ENCODE measurements around the gene NFS1.
"Not testable (repeated sequence)": the region's sequence is repeated elsewhere in the genome, so short reads cannot be mapped to it uniquely, and the experiment has no call there.

NFS1 gene

GRCh38 chr20:35699127-35699956, at the start of gene NFS1, which contains the start of gene ROMO1:
Gene NFS1, minus strand, starts transcription at chr20:35699352. Its CDS starts 64 bp downstream, at chr20:35699288.
Gene ROMO1, plus strand, starts transcription at chr20:35699405. Its CDS starts 228 bp downstream, at chr20:35699633.
- DNase-seq: peak; percentile 96

DNA sequence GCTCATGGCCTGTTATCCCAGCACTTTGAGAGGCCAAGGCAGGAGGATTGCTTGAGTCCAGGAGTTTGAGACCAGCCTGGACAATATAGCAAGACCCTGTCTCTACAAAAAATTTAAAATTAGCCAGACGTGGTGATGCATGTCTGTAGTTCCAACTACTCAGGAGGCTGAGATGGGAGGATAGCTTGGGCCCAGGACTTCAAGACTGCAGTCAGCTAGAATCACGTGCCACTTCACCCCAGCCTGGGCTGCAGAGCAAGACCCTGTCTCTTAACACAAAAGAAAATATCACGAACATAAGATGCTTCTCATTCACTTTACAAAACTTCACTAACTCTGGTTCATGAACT, 45.3 kb upstream of the NFS1 start:
- DNase-seq: not testable (repeated sequence)

DNA sequence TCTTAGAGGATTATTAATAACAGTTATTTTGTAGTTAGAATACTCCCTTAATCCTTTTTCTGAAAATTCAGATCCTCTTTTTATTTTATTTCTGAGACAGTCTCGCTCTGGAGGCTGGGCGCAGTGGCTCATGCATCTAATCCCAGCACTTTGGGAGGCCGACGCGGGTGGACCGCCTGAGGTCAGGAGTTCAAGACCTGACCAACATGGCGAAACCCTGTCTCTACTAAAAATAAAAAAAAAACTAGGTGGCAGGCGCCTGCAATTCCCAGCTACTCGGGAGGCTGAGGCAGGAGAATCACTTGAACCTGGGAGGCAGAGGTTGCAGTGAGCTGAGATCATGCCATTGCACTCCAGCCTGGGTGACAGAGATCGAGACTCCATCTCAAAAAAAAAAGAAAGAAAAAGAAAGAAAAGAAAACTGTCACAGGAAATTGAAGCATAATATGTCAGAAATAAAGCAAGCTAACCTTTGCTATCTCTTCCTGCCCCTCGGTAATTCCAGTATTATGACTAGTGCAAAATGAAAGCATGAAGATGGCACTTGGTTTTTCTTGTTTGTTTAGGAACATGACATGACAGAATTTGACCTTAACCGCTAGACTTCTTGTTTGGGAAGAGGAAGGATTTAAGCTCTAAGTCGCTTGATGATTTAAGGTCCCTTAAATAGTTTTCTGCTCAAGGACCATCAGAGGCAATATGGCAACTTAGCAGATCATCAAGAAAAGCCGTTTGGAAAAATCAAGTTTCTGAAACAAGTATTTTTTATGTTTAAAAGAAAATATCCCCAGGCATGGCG, 44.7 kb upstream of the NFS1 start:
- peak; percentile 67 for DNase-seq

GRCh38 chr20:35742741-35743523, 43.8 kb upstream of the NFS1 start:
- peak; percentile 75 for DNase-seq

GRCh38 chr20:35741892-35742740, 43.0 kb upstream of the NFS1 start, which contains the start of gene RBM39:
Gene RBM39, minus strand, starts transcription at chr20:35742260. Its CDS starts 1,386 bp downstream, at chr20:35740874.
- peak; percentile 100 for DNase-seq

DNA sequence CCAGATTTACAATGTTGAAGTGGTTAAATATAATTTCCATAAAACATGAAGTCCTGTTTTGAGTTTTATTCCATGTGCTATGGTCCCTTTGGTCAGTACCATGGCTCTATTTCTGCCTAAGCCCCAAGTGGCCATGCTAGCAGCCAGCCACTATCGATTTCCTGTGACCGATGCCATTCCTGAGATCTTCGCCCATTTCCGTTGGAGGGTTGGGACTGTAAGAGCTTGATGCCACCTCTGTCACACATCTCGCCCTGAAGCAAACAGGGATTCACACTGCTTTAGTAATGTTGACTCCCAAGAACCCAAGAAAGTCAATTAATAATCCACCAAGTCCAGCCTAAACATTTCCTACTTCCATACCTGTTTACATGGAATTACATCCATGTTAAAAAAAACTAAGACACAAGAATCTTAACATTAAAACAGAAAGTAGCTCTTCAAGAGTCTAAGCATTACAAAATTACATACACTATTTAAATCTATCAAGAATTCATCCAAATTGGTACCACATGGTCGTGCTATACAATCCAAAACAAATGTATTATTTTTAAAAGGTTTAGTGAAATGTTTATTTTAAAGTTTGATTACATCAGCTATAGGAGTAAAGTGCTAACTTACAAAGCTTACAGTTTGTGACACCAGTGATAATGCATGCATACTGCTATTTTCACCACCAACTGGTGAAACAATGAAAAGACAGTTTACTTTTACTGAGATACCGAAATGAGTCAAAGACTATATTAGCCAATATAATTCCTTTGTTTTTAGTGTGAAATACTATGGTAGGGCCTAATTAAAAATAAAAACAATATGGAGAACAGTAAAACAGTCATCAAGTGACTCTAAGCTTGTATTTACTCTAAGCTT, 40.4 kb upstream of the NFS1 start:
- peak; percentile 77 for DNase-seq

DNA sequence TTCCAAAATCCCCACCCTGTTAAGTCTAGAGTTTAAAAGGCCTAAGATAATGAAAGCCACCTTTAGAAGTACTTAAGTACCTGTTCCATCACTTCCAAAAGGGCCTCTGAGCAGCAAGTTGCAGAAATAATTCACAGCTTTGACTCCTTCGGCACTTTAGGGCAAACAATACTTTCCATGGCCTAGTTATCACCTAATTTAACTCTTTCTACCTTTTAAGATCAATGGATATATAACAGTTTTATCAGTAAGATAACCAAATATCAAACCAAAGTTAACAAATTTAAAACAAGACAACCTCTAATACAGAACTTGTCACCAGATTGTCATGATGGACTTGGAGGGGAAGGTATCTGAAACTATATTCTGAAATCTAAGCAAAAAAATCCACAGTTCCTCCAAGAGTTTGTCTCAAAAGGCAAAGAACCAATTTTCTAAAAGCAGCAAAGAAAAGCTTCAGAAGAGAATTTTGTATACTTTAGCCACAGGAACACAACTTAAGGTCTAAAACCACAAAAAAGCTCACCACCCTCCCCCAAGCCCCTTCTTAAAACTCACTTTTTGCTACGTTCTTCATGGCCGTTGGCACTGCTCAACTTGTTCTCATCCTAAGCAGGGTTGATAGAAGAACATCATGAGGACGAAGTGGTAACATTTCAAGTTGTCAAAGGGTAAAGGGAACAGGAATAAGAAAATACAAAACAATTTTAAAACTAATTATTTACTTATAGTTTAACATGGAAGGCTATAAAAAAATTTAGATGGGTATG, 39.4 kb upstream of the NFS1 start:
- no peak for DNase-seq

DNA sequence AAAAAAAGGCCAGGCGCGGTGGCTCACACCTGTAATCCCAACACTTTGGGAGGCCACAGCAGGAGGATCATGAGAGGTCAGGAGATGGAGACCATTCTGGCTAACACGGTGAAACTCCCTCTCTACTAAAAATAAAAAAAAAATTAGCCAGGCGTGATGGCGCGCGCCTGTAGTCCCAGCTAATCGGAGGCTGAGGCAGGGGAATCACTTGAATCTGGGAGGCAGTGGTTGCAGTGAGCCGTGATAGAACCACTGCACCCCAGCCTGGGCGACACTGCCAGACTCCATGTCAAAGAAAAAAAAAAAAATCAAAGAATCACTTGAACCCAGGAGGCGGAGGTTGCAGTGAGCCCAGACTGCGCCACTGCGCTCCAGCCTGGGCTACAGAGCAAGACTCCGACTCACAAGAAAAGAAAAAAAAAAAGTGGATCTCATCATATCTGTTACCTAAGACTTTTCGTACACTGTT, 38.7 kb upstream of the NFS1 start:
- DNase-seq: no peak

DNA sequence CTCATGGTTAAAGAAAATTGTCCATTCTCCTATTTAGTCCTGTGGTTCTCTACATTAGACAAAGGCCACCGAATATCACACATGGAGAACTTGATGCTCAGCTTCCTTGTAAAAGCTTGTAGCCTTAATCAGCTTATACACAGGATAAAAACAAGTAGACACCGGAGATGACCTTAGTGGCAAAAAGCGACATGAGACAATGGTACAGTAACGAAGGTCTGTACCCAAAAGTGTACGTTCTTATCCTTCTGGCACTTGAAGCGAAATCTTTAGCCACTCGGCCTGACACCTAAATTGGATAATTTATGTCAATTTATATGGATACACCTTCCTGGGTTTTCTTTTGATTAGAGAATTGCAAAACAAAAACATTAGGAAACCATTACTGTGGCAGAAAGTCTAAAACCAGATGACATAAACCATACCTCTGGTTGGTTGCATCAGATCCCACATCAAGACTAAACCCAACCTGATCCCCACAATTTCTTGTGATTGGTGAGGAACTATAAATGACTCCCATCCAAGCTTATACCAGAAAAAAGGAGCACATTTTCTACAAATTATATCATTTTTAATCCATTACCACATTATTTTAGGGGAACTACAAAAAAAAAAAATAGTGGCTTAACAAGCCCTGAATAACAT, 36.8 kb upstream of the NFS1 start:
- no peak for DNase-seq

DNA sequence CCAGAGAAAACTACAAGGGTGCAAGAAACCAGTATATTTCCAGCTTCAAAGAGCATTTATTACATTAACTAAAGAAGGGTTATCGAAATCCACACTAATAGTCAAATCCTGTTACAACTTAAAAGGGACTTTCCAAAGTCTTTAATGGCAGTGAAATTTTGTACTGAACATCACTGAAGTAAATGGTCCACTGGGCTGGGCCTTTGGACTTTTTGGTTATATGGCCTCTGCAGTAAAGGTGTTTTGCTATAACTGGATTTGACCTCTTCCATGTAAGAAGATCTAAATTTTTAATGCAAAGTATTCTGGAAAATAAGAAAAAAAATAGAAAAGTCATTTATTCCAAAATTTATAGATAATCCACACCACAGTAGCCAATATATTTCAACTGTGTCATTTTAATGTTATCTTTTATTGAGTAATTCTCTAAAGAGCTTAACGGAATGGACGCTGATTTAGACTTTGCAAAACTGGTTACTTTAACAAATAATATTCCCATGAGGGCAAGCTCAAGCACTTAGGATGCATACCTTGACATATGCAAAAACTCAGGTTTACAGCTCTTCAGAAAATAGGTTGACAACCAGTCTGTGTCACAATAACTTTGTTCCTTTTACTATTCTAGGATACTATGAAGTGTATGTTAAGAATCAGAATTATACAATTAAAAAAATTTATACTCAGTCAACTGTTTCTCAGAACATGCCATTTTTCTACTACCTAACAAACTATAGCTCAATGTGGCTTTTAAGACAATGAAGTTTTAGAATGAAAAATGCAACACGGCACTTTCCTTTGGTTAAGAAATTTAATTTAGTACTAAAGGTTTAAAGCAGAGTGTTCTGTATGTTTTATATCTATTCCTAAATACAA, 35.9 kb upstream of the NFS1 start:
- DNase-seq: no peak

DNA sequence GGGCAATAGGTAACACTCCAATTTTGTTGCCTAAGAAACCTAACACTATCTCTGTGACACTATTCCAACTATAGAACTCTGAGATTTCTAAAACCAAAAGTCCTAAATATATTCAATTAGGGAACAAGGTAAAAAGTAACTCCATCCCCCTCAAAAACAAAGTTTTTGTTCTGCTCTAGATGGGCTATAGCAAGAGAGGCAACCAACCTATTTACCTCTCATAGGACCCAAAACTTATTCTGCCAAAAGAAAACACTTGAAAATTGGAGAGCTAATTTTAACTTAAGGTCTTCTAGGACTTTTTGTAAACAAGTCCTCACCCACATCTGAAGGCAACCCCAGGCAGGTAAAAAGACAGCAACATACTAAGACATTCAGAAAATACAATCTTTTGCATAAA, 35.2 kb upstream of the NFS1 start:
- no peak for DNase-seq

DNA sequence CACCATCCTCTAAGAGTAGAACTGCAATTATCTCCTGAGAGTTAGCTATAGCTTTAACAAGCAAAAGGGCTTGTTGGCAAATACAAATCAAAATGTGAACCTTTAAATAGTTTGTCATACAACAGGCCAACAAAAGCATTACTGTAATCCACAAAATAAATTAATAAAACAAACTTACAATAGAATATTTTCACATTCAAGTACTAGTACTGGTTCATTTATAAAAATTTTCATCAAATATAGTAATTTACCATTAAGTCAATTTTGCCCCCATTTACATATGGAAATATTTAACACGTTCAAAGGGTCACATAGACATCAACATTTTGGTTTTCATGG, 33.5 kb upstream of the NFS1 start:
- no peak for DNase-seq

GRCh38 chr20:35731862-35732643, 32.9 kb upstream of the NFS1 start:
- no peak for DNase-seq

DNA sequence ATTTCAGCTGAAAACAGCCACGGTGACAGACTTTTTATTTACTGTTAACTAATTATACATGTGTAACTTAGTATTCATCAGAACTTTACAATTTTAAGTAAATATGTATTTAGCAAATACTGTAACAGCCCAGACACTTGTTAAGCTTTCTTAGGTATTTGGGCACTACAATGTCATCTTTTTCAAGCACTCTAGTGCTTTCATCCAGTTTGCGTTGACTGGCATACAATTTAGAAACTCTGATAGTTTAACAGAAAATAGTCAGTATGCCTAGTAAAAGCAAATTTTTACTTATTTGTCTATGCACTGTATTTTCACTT, 32.3 kb upstream of the NFS1 start:
- DNase-seq: no peak

DNA sequence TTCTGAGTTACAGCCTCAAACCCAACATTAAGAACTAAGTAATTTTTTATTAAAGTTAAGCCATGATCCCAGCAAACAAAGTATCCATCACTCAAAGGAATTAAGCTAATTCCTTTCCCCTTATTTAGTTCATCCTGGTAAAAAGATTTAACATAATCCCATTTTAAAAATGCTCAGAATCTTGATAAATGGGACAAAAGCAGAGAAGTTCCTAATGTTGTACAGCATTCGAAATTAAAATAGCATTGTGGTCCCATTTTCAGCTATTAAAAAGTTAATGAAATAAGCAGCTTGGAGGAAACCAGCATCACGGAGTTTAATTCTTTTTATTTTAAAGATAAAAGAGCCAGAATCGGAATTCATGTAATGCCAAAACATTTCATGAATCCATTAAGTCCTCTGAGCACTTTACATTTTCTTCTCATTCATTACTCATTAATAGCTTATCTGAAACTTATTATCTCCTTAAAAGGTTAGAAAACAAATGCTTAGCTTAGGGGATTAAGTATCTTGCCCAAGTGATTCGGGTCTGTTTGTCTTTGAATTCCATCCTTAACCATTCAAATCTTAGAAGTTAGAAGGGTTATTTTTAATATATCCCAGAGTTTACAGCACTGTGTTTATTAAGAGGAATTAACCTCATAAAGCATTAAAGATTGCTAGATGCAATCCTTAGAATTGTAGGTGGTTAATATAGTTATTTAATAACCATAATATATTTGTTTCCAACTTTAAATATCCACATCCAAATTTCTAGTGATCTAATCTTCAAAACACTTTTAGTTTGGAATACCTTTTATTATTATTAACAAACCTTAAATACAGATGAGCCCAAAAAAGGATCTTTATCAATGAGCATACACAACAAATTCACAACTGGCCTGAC, 31.7 kb upstream of the NFS1 start:
- no peak for DNase-seq

- DNase-seq: no peak
Measured at GRCh38 chr20:35729836-35730582, 30.9 kb upstream of the NFS1 start.
